HepG2 (cell line): ENCODE measurements around the gene MYO10. TPM values are rescaled to one million over a fixed set of nuclear protein-coding genes. Genes with fewer than 3 reads are reported as not detected.

Experiments used
- ATAC-seq: fragments of 200-7000 bp; cut with Tn5 transposase; 3 replicates; pipeline ENCODE4 v1.9.1; 2020; ENCODE audit warnings: mild to moderate bottlenecking, moderate library complexity
- BruUV-seq: library from RNA; stranded (reverse); fragments of 400-500 nt; replicated peaks from 2 replicates; lab custom pipeline; 2021; lab: Mats Ljungman, UMichigan
- CTCF ChIA-PET: fragments of 300-600 bp; formaldehyde crosslinking; extraction: SDS; loops from one replicate; lab custom pipeline; 2021; ENCODE audit warnings: low total read pairs, inconsistent platforms, low intra/inter-chr PET ratio; lab: Yijun Ruan, JAX
- POLR2A ChIA-PET: fragments of 350-600 bp; sonication (Branson Sonifier 250); formaldehyde crosslinking; loops from one replicate; lab custom pipeline; 2020; ENCODE audit warnings: antibody characterized with exemption, inconsistent platforms; lab: Yijun Ruan, JAX
- DNase-seq: peaks from one replicate; pipeline ENCODE4 v3.0.0-alpha.2; 2015; ENCODE audit warnings: low spot score
- FAIRE-seq: peaks from 3 replicates; lab custom pipeline; 2011; peaks lifted over from hg19 to GRCh38; lab: Jason Lieb, UNC
- H2AFZ ChIP-seq: one replicate; pipeline ENCODE4 v1.6.1; 2011; ENCODE audit warnings: low read length, inconsistent platforms
- H3K27ac ChIP-seq: fragments of 300-600 bp; 3 replicates; pipeline ENCODE4 v1.8.0; 2011; ENCODE audit warnings: mixed run types, mild to moderate bottlenecking, mixed read lengths, low read length, inconsistent platforms; ENCODE audit not compliant: insufficient read depth; ENCODE audit errors: extremely low read length
- H3K27me3 ChIP-seq, 2 experiments: fragments of 200-600 bp in 1 of 2; 2 replicates in 1 of 2; 3 replicates in 1 of 2; pipeline versions ENCODE4 v1.6.0 to v1.8.0; 2011; ENCODE audit warnings: low read length in 2 of 2, mild to moderate bottlenecking in 2 of 2, moderate library complexity in 2 of 2, inconsistent platforms in 1 of 2; ENCODE audit not compliant: insufficient read depth in 2 of 2, control insufficient read depth in 1 of 2
- H3K36me3 ChIP-seq, 2 experiments: fragments of 200-600 bp in 1 of 2; replicated peaks in 1 of 2; 2 replicates in 1 of 2; 3 replicates in 1 of 2; pipeline versions ENCODE4 v1.5.1 to v1.8.0; 2011; ENCODE audit warnings: low read length in 2 of 2, inconsistent platforms in 1 of 2; ENCODE audit not compliant: insufficient read depth in 2 of 2, control insufficient read depth in 1 of 2
- H3K4me1 ChIP-seq: 2 replicates; pipeline ENCODE4 v1.5.1; 2012; ENCODE audit warnings: low read length, inconsistent platforms; ENCODE audit not compliant: insufficient read depth
- H3K4me2 ChIP-seq: 2 replicates; pipeline ENCODE4 v1.6.0; 2011; ENCODE audit warnings: low read depth, low read length, inconsistent platforms
- H3K4me3 ChIP-seq, 3 experiments: fragments of 200-600 bp in 1 of 3; sonication (generic), shearing (Covaris generic) in 1 of 3; replicated peaks in 1 of 3; 2 replicates each; pipeline ENCODE4 v1.5.1; 2011 to 2016; ENCODE audit warnings: low read length in 3 of 3, inconsistent platforms in 2 of 3, low read depth in 2 of 3, mild to moderate bottlenecking in 2 of 3, control low read depth in 1 of 3, mixed read lengths in 1 of 3; ENCODE audit not compliant: insufficient read depth in 1 of 3
- H3K79me2 ChIP-seq: one replicate; pipeline ENCODE4 v1.6.1; 2011; ENCODE audit warnings: low read length, inconsistent platforms; ENCODE audit not compliant: insufficient read depth
- H3K9ac ChIP-seq: 2 replicates; pipeline ENCODE4 v1.6.0; 2011; ENCODE audit warnings: mild to moderate bottlenecking, low read depth, low read length, inconsistent platforms; ENCODE audit not compliant: insufficient read depth
- H3K9me3 ChIP-seq: 2 replicates; pipeline ENCODE4 v1.5.1; 2012; ENCODE audit warnings: mild to moderate bottlenecking, low read length
- H4K20me1 ChIP-seq: 2 replicates; pipeline ENCODE4 v1.6.0; 2011; ENCODE audit warnings: inconsistent platforms, mild to moderate bottlenecking, low read length, moderate library complexity; ENCODE audit not compliant: insufficient read depth
- NFIB ChIP-seq: sonication (generic); formaldehyde crosslinking; IDR thresholded peaks from 2 replicates; pipeline ENCODE4 v1.9.0; 2021; ENCODE audit warnings: missing genetic modification reagents, mild to moderate bottlenecking, borderline replicate concordance
- RAD21 ChIP-seq: fragments of 450-650 bp; formaldehyde crosslinking; IDR thresholded peaks from 2 replicates; pipeline ENCODE4 v1.5.0; 2020; ENCODE audit warnings: mild to moderate bottlenecking
- TOE1 ChIP-seq: sonication (generic); formaldehyde crosslinking; IDR thresholded peaks from 2 replicates; pipeline ENCODE4 v1.4.0; 2020; ENCODE audit warnings: mild to moderate bottlenecking, missing genetic modification reagents
- ZNF264 ChIP-seq: sonication (generic); formaldehyde crosslinking; IDR thresholded peaks from 2 replicates; pipeline ENCODE4 v1.4.0; 2020; ENCODE audit warnings: missing genetic modification reagents
- in situ Hi-C: cut with HindIII; loops from 2 replicates; pipeline ENCODE4 v1.10.0; 2017; ENCODE audit warnings: low pct_unique_long_range_greater_than_20kb; ENCODE audit not compliant: extremely low pct_ligation_motif_present
- intact Hi-C: fragments of 100-400 bp; cut with micrococcal nuclease; formaldehyde crosslinking; loops from one replicate; pipeline ENCODE4 v1.10.0; 2022; ENCODE audit not compliant: unreplicated experiment
- polyA plus RNA-seq, 8 experiments: library from polyadenylated mRNA; depleted of rRNA in 3 of 8; stranded (reverse) in 7 of 8; unstranded in 1 of 8; fragments of >200 nt; fragmentation: Illumina TruSeq in 4 of 8; extraction: Trizol in 4 of 8; gene quantifications; 2 replicates each; pipeline versions ENCODE4 v1.2.1 to v1.2.3, GENCODE V29; 2011 to 2016; ENCODE audit warnings: low read depth in 4 of 8, missing spikeins in 1 of 8, mixed read lengths in 1 of 8; ENCODE audit not compliant: insufficient read depth in 1 of 8
- total RNA-seq, 5 experiments: library from RNA; depleted of rRNA; stranded (reverse); fragments of >200 nt; fragmentation: Illumina TruSeq; extraction: Trizol; gene quantifications; 2 replicates each; pipeline ENCODE4 v1.2.3, GENCODE V29; 2016; ENCODE audit warnings: low read depth in 1 of 5
- TF ChIP-seq, protein P1 (sequence below), 2 experiments: IDR thresholded peaks; 2 replicates each; pipeline ENCODE4 v1.6.1; 2011 to 2012; ENCODE audit warnings: low read length in 2 of 2, borderline replicate concordance in 1 of 2, low read depth in 1 of 2, mild to moderate bottlenecking in 1 of 2, moderate library complexity in 1 of 2

MYO10 gene
- total and polyA plus RNA-seq, 2 of the 13 experiments (the other 11 are each of a cell fraction or from before 2014, with no cell fraction given) = 4.5 to 14.0 TPM

DNA sequence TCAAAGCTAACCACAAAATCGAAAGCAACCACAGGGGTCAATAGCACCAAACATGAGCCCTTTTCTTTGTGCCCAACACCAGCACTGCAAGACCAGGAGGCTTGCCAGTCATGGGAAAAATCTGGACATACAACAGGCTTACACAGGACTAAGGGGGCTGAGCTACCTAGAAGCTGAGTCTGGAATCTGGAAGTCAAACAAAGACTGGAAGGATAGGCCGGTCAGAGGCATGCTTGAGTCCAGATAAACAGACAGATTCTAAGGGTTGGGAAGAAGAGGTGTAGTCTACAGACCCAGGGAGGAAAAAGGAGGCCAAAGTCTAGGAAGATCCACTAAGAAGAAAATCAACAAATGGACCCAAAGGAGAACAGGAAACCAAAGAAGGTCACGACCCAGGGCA lies 73.3 kb downstream of the MYO10 start (continued):
- TF ChIP-seq, protein P1, sequence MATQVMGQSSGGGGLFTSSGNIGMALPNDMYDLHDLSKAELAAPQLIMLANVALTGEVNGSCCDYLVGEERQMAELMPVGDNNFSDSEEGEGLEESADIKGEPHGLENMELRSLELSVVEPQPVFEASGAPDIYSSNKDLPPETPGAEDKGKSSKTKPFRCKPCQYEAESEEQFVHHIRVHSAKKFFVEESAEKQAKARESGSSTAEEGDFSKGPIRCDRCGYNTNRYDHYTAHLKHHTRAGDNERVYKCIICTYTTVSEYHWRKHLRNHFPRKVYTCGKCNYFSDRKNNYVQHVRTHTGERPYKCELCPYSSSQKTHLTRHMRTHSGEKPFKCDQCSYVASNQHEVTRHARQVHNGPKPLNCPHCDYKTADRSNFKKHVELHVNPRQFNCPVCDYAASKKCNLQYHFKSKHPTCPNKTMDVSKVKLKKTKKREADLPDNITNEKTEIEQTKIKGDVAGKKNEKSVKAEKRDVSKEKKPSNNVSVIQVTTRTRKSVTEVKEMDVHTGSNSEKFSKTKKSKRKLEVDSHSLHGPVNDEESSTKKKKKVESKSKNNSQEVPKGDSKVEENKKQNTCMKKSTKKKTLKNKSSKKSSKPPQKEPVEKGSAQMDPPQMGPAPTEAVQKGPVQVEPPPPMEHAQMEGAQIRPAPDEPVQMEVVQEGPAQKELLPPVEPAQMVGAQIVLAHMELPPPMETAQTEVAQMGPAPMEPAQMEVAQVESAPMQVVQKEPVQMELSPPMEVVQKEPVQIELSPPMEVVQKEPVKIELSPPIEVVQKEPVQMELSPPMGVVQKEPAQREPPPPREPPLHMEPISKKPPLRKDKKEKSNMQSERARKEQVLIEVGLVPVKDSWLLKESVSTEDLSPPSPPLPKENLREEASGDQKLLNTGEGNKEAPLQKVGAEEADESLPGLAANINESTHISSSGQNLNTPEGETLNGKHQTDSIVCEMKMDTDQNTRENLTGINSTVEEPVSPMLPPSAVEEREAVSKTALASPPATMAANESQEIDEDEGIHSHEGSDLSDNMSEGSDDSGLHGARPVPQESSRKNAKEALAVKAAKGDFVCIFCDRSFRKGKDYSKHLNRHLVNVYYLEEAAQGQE (IDR thresholded peaks at IDR 0.05; ENCODE audit: borderline replicate concordance in 1 of 2, low read depth in 1 of 2, low read length in 2 of 2) = no peak

DNA sequence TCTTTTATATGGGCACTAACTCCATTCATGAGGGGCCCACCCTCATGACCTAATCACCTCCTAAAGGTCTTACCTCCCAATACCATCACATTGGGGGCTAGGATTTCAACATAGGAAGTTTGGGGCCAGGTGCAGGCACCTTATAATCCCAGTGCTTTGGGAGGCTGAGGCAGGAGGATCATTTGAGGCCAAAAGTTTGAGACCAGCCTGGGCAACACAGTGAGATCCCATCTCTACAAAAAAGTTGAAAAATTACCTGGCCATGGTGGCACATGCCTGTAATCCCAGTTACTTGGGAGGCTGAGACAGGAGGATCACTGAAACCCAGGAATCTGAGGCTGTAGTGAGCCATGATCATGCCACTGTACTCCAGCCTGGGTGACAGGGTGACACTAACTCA lies 76.7 kb downstream of the MYO10 start:
- intact Hi-C loops = no loop called here
- BruUV-seq = no TSS peak
- H3K9me3 ChIP-seq = no peaks in the 10 kb centered on the region
- TF ChIP-seq TOE1 (CRISPR knock-in tag) (no peak), ZNF264 (CRISPR knock-in tag) (0 out of 2 replicates have a peak, but pooled peaks have one; percentile 19), RAD21 (CRISPR knock-in tag) (no peak), NFIB (CRISPR knock-in tag) (no peak)
- ATAC-seq (no peak), FAIRE-seq (no peak), DNase-seq (no peak)
- H3K4me1 ChIP-seq = peaks cover 7% of the 10 kb centered on the region
- H3K4me3 ChIP-seq = no peak overlapping the region
- no peaks in the 10 kb centered on the region for H3K36me3 ChIP-seq
- H3K4me2 ChIP-seq = no peak overlapping the region
- ChIA-PET CTCF (no interaction called here), POLR2A (no interaction called here)
- H4K20me1 ChIP-seq = no peaks in the 10 kb centered on the region
- H3K27ac ChIP-seq = no peak overlapping the region
- in situ Hi-C loops = no loop called here
- H2AFZ ChIP-seq = no peak overlapping the region
- no peaks in the 10 kb centered on the region for H3K79me2 ChIP-seq
- no peaks in the 10 kb centered on the region for H3K27me3 ChIP-seq
- no peak overlapping the region for H3K9ac ChIP-seq
